Hematopoietic multipotent progenitor cell treated with erythropoietin and hydrocortisone succinate and interleukin-3 and kit ligand, for 17 days (in vitro differentiated cells): ENCODE data around the gene PAGE5.

Source experiments
- DNase-seq: peaks from one replicate; pipeline ENCODE4 v3.0.0-alpha.2; 2015; ENCODE audit warnings: low spot score

Gene PAGE5

GRCh38 chrX:55220119-55220794 is at the start of gene PAGE5:
Gene PAGE5 (plus strand): TSS chrX:55220346. CDS start chrX:55221383, 1,037 bp downstream.
- no peak for DNase-seq

GRCh38 chrX:55187281-55187680 is 32.9 kb upstream of the PAGE5 start:
- no peak for DNase-seq

- DNase-seq: no peak
Measured at GRCh38 chrX:55196688-55197087, 23.5 kb upstream of the PAGE5 start.

- no peak for DNase-seq
Measured at GRCh38 chrX:55201930-55202579, 18.1 kb upstream of the PAGE5 start.

GRCh38 chrX:55206162-55206941 is 13.8 kb upstream of the PAGE5 start:
- no peak for DNase-seq

- no peak for DNase-seq
Measured at GRCh38 chrX:55210931-55211677, 9.0 kb upstream of the PAGE5 start.

GRCh38 chrX:55213381-55213780 is 6.8 kb upstream of the PAGE5 start:
- DNase-seq: no peak

- DNase-seq: no peak
Measured at GRCh38 chrX:55240788-55241340, 20.7 kb downstream of the PAGE5 start.

GRCh38 chrX:55253528-55253927 is 33.4 kb downstream of the PAGE5 start:
- DNase-seq: no peak

GRCh38 chrX:55260806-55261205 is 40.7 kb downstream of the PAGE5 start:
- no peak for DNase-seq

- no peak for DNase-seq
Measured at GRCh38 chrX:55264816-55265215, 44.7 kb downstream of the PAGE5 start, which contains the start of gene PAGE3. Gene PAGE3 (minus strand): TSS chrX:55264916. CDS start chrX:55263903, 1,013 bp downstream.
